Activated CD8-positive, alpha-beta memory T cell treated with anti-CD3 and anti-CD28 coated beads for 4 hours (primary cell): ENCODE data around the gene EIF2AK3.
"Not testable (repeated sequence)": the region's sequence is repeated elsewhere in the genome, so short reads cannot be mapped to it uniquely, and the experiment has no call there.

Experiments used
- DNase-seq, 2 donors: peaks; one replicate each; pipeline ENCODE4 v3.0.0-alpha.2; 2020; ENCODE audit warnings: low read depth in 2 of 2

The EIF2AK3 gene

DNA sequence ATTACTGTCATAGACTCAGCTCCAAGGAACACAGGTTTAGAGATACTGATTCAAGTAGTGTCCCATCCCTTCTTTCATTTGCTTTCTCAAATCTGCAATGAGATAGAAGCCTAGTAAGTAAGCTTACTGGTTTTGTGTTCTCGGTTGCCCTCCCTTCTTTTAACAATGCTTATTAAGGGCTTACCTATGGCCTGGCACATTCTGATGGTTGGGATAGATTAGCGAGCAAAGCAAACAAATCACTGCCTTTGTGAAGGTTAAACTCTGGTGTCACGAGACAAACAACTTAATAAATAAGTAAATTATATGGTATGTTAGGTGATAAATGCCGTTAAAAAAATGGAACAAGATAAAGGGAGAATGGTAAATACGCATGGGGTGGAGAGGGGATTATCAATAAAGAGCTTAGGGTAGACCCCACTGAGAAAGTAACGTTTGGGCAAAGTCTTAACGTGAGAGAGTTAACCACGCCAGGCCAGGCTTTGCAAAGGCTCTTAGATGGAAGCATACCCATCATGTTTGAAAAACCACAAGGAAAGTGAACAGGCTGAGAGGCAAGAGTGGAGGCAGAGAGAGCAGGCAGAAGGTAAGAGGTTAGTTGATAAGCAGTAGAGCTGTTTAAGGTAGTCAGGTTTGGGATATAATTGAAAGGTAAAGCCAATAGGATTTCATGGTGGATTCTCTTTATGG lies 31.0 kb downstream of the EIF2AK3 start:
- DNase-seq = no peak

- no peak for DNase-seq
Observed at GRCh38 chr2:88591698-88592097, 35.6 kb downstream of the EIF2AK3 start.

GRCh38 chr2:88590998-88591613 lies 36.2 kb downstream of the EIF2AK3 start:
- DNase-seq = peak; percentile 13 to 18

DNA sequence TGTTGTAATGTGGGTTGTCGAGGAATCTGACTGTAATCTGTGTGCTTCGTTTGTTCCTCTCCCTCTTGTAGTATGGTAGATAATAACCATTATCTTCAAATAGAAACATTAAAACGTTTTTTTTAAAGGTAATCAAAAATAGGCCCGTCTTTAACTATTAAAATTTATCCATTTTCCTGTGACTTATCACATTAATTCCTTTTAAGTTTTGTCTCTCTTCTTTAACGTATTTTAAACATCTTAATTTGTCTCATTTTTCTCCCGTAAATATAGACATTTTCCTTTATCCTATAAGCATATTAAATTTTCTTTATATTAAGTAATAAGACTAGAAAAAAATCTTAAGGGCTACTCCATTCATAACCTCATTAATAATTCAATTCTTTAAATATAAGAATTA lies 41.3 kb downstream of the EIF2AK3 start:
- DNase-seq = no peak

- DNase-seq = no peak
Observed at GRCh38 chr2:88582030-88582429, 45.2 kb downstream of the EIF2AK3 start.

- no peak for DNase-seq
Observed at GRCh38 chr2:88580088-88580487, 47.2 kb downstream of the EIF2AK3 start.

DNA sequence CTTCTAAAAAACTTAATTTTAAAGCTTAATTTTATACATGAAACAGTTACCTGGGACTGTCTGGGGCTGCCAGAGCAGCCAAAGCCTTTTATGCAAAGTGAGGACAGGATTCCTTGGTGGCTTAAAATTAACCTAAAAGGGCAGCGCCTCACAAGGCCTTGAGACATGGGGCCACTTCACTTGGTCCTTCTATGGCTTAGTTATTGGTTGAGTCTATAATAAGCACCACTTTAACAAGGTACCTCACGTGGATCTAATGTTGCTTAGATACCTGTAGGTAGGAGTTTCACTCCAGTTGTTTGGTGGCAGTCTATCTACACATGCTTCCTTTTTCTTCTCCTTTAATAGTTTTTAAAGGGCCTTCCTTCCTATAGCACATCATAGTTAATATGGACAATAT lies 51.6 kb downstream of the EIF2AK3 start:
- no peak for DNase-seq

GRCh38 chr2:88575051-88575450 lies 52.2 kb downstream of the EIF2AK3 start:
- no peak for DNase-seq

GRCh38 chr2:88574445-88574844 lies 52.8 kb downstream of the EIF2AK3 start:
- DNase-seq = no peak

DNA sequence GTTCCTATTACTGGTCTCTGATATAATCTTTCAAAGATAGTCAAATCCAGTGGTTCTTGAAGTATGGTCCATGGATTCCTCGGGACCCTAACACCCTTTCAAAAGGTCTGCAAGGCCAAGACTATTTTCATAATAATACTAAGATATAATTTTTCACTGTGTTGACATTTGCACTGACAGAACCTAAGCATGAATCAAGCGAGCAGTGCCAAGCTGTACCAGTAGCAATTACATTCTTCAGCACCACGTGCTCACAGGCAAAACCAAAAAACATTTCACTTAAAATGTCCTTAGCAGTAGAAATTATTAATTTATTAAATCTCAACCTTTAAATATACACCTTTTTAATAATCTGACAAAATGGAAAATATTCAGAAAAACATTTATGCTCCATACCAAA lies 59.1 kb downstream of the EIF2AK3 start:
- DNase-seq = no peak

- DNase-seq = no peak
Observed at GRCh38 chr2:88564402-88564801, 62.9 kb downstream of the EIF2AK3 start.

GRCh38 chr2:88563129-88563528 lies 64.1 kb downstream of the EIF2AK3 start:
- DNase-seq = no peak

DNA sequence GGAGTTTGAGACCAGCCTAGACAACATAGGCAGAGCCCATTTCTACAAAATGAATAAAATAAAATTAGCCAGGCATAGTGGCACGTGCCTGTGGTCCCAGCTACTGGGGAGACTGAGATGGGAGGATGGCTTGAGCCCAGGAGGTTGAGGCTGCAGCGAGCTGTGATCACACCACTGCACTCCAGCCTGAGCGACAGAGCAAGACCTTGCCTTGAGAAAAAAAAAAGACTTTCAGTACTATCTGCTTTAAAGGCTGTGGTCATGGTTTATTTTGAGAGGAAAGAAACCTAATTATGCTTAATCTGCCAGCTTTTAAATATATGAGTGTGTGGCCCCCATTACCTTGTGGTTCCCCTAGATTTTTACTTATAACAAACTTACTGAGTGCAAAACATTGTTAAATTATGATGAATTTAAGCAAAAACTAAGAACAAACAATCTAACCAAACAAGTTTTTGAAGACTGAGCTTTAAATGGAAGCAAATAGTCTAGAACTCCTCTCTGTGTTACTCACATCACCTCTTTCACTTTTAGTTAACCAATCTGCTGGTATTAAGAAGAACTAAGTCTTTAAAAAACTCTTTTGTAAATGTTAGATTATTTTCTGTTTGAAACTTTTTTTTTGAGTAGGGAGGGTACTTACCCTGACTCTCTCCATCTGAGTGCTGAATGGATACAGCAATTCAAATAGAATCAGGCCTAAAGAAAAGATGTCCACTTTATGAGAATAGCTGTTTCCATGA lies 65.4 kb downstream of the EIF2AK3 start:
- no peak for DNase-seq

DNA sequence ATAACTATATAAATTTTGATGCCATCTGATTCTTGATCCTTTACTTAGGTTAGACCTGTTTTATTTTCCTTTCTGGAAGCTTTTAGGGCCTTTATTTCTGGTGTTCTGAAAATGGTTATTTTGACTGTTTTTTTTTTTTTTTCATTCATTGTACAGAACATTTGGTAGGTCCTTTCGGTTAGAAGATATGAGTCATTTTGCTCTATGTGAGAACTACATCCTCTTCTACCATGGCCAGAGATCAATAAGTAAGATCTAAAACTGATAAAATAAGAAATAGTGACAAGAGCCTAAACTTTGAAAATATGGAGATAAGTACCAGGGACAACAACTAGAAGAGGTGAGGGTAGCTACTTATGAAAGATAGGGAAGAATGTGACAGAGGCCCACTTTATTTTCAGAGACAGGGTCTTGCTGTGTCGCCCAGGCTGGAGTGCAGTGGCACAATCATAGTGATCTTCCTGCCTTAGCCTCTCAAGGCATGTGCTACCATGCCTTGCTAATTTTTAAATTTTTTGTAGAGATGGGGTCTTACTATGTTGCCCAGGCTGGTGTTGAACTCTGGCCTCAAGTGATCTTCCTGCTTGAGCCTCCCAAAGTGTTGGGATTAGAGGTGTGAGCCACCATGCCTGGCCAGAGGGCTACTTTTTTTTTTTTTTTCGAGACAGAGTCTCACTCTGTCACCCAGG lies 66.5 kb downstream of the EIF2AK3 start:
- no peak for DNase-seq

- no peak for DNase-seq
Observed at GRCh38 chr2:88557290-88557689, 70.0 kb downstream of the EIF2AK3 start.

GRCh38 chr2:88556026-88556425 lies 71.2 kb downstream of the EIF2AK3 start:
- no peak for DNase-seq

- no peak for DNase-seq
Observed at GRCh38 chr2:88554189-88554588, 73.1 kb downstream of the EIF2AK3 start.

GRCh38 chr2:88549616-88550292 lies 77.5 kb downstream of the EIF2AK3 start:
- DNase-seq = no peak

DNA sequence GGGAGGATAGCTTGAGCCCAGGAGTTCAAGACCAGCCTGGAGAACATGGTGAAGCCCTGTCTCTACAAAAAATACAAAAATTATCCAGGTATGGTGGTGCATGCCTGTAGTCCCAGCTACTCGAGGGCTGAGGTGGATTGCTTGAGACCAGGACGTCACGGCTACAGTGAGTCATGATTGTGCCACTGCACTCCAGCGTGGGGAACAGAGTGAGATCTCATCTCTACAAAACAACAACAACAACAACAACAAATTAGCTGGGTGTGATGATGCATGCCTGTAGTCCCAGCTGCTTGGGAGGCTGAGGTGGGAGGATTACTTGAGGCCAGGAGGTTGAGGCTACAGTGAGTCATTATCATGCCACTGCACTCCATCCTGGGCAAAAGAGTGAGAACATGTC lies 81.0 kb downstream of the EIF2AK3 start:
- not testable (repeated sequence) for DNase-seq

GRCh38 chr2:88545118-88545517 lies 82.1 kb downstream of the EIF2AK3 start:
- DNase-seq = no peak

DNA sequence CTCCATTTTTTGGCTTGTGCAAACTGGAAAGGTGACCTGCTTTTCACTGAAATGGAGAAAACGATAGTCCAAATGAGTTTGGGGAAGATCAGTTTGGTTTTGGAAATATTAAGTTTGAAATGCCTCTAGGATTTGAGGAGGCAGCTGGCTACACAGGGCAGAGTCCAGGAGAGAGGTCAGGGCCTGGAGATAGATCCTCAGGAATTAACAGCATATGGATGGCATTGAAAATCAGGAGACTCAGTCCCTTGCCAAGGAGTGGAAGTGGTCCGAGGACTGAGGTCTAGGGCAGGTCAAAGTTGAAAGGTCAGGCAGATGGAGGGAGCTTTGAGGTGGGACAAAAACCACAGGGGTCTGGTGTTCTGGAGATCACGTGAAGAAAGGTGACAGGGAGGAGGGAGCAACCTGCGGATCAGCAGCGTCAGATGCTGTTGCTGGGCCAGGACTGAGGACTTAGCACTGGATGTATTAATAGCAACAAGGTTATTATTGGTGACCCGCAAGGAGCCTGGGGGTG lies 83.7 kb downstream of the EIF2AK3 start:
- DNase-seq = no peak

GRCh38 chr2:88542668-88543067 lies 84.6 kb downstream of the EIF2AK3 start:
- DNase-seq = no peak
